SU-DHL-6 (cell line): ENCODE data around the gene LRP11.

ENCODE experiments used
- H2AFZ ChIP-seq: fragments of 200-600 bp; sonication (generic); 2 replicates; pipeline ENCODE4 v1.6.1; 2014; ENCODE audit warnings: low read depth, mild to moderate bottlenecking, moderate library complexity, mixed read lengths, antibody characterized with exemption, low read length; ENCODE audit not compliant: severe bottlenecking
- H3F3A ChIP-seq: fragments of 200-600 bp; shearing (Covaris generic); 2 replicates; pipeline ENCODE4 v1.6.0; 2016; ENCODE audit warnings: antibody characterized with exemption, mild to moderate bottlenecking; ENCODE audit not compliant: insufficient read depth
- H3K27ac ChIP-seq: fragments of 200-600 bp; sonication (generic); 2 replicates; pipeline ENCODE4 v1.5.1; 2016; ENCODE audit warnings: low read depth, mild to moderate bottlenecking, low read length, moderate library complexity, mixed read lengths
- H3K27me3 ChIP-seq: fragments of 200-600 bp; sonication (generic), shearing (Covaris generic); 2 replicates; pipeline ENCODE4 v1.6.0; 2014; ENCODE audit warnings: mild to moderate bottlenecking, low read length
- H3K36me3 ChIP-seq: fragments of 200-600 bp; sonication (generic); 2 replicates; pipeline ENCODE4 v1.6.1; 2014; ENCODE audit warnings: mild to moderate bottlenecking, low read length, mixed read lengths
- H3K4me2 ChIP-seq: fragments of 300-600, 200-600 bp; shearing (Covaris generic), sonication (generic); 2 replicates; pipeline ENCODE4 v1.6.0; 2014; ENCODE audit warnings: low read length, low read depth, mild to moderate bottlenecking; ENCODE audit not compliant: poor library complexity, severe bottlenecking
- H3K4me3 ChIP-seq: fragments of 200-600 bp; sonication (generic); 2 replicates; pipeline ENCODE4 v1.5.1; 2014; ENCODE audit warnings: antibody characterized with exemption, low read length, mild to moderate bottlenecking, mixed read lengths; ENCODE audit not compliant: insufficient read depth, poor library complexity, severe bottlenecking
- H3K79me2 ChIP-seq: fragments of 200-600 bp; sonication (generic); 2 replicates; pipeline ENCODE4 v1.6.1; 2014; ENCODE audit warnings: mild to moderate bottlenecking, low read length, moderate library complexity; ENCODE audit not compliant: insufficient read depth
- H3K9ac ChIP-seq: fragments of 200-600 bp; sonication (generic); 2 replicates; pipeline ENCODE4 v1.7.0; 2014; ENCODE audit warnings: mild to moderate bottlenecking, low read length
- H3K9me2 ChIP-seq: fragments of 200-600 bp; sonication (generic); replicated peaks from 2 replicates; pipeline ENCODE4 v1.6.1; 2014; ENCODE audit warnings: low read length; ENCODE audit not compliant: insufficient read depth
- H3K9me3 ChIP-seq: fragments of 200-600 bp; sonication (generic); 2 replicates; pipeline ENCODE4 v1.6.1; 2014; ENCODE audit warnings: low read length, mixed read lengths; ENCODE audit not compliant: insufficient read depth
- H4K20me1 ChIP-seq: fragments of 200-600 bp; sonication (generic); 2 replicates; pipeline ENCODE4 v1.6.1; 2014; ENCODE audit warnings: low read depth, mild to moderate bottlenecking, antibody characterized with exemption, low read length, moderate library complexity, mixed read lengths
- CTCF ChIP-seq: fragments of 200-600 bp; sonication (generic); IDR thresholded peaks from one replicate; pipeline ENCODE4 v1.5.1; 2017; ENCODE audit warnings: antibody characterized with exemption, mild to moderate bottlenecking, low read length, moderate library complexity; ENCODE audit not compliant: insufficient read depth, poor library complexity, severe bottlenecking
- EZH2phosphoT487 ChIP-seq: fragments of 200-600 bp; sonication (generic), shearing (Covaris generic); conservative IDR thresholded peaks from 2 replicates; pipeline ENCODE4 v1.6.1; 2018; ENCODE audit warnings: mild to moderate bottlenecking, antibody characterized with exemption, low read length, moderate library complexity, mixed read lengths

Gene LRP11

GRCh38 chr6:149815788-149816187 lies 48.4 kb downstream of the LRP11 start:
- no peaks in the 10 kb centered on the region for H3K79me2 ChIP-seq
- H3K9me2 ChIP-seq = no peaks in the 10 kb centered on the region
- no peaks in the 10 kb centered on the region for H3K36me3 ChIP-seq
- H3K4me3 ChIP-seq = no peak overlapping the region
- H4K20me1 ChIP-seq = no peaks in the 10 kb centered on the region
- no peak for TF ChIP-seq CTCF
- no peak for TF ChIP-seq EZH2phosphoT487
- no peak overlapping the region for H3K27ac ChIP-seq
- peaks cover 6% of the 10 kb centered on the region for H3F3A ChIP-seq
- H3K27me3 ChIP-seq = no peaks in the 10 kb centered on the region
- H3K4me2 ChIP-seq = no peak overlapping the region
- no peak overlapping the region for H2AFZ ChIP-seq
- H3K9ac ChIP-seq = no peak overlapping the region
- no peaks in the 10 kb centered on the region for H3K9me3 ChIP-seq

- Histone ChIP-seq H2AFZ (no peak overlapping the region), H3K27me3 (no peaks in the 10 kb centered on the region), H3K9me2 (no peaks in the 10 kb centered on the region), H3K9me3 (no peaks in the 10 kb centered on the region), H4K20me1 (no peaks in the 10 kb centered on the region), H3K9ac (no peak overlapping the region), H3K27ac (no peak overlapping the region), H3K4me3 (no peak overlapping the region), H3F3A (peaks cover 5% of the 10 kb centered on the region; the same call in 1 of the 2 replicates), H3K36me3 (peaks cover 8% of the 10 kb centered on the region; the same call in 1 of the 2 replicates), H3K79me2 (no peaks in the 10 kb centered on the region), H3K4me2 (no peak overlapping the region)
- TF ChIP-seq CTCF (no peak), EZH2phosphoT487 (no peak)
These were observed 50.8 kb downstream of the LRP11 start for GRCh38 chr6:149813351-149813750.

GRCh38 chr6:149809798-149810197 lies 54.4 kb downstream of the LRP11 start:
- peaks cover 12% of the 10 kb centered on the region; the same call in 1 of the 2 replicates for H3K36me3 ChIP-seq

More at GRCh38 chr6:149809798-149810197, 54.4 kb downstream of the LRP11 start:
- H3K27ac ChIP-seq = no peak overlapping the region
- no peak overlapping the region for H3K4me3 ChIP-seq
- H3F3A ChIP-seq = 0 out of 2 replicates have a peak, but pooled peaks cover 8% of the 10 kb centered on the region
- no peak overlapping the region for H3K9ac ChIP-seq
- H3K27me3 ChIP-seq = no peaks in the 10 kb centered on the region
- H4K20me1 ChIP-seq = no peaks in the 10 kb centered on the region
- H3K9me3 ChIP-seq = no peaks in the 10 kb centered on the region
- H2AFZ ChIP-seq = no peak overlapping the region
- H3K79me2 ChIP-seq = no peaks in the 10 kb centered on the region
- TF ChIP-seq EZH2phosphoT487 (no peak), CTCF (no peak)
- no peaks in the 10 kb centered on the region for H3K9me2 ChIP-seq
- H3K4me2 ChIP-seq = no peak overlapping the region
